ENCODE data around the gene LPAR3. TPM values are rescaled to one million over a fixed set of nuclear protein-coding genes. Genes with fewer than 3 reads are reported as not detected.

Gene LPAR3
- total and polyA plus RNA-seq, 2 of the 4 experiments (the other 2 are of a cell fraction): 0.09 to 0.18 TPM

DNA sequence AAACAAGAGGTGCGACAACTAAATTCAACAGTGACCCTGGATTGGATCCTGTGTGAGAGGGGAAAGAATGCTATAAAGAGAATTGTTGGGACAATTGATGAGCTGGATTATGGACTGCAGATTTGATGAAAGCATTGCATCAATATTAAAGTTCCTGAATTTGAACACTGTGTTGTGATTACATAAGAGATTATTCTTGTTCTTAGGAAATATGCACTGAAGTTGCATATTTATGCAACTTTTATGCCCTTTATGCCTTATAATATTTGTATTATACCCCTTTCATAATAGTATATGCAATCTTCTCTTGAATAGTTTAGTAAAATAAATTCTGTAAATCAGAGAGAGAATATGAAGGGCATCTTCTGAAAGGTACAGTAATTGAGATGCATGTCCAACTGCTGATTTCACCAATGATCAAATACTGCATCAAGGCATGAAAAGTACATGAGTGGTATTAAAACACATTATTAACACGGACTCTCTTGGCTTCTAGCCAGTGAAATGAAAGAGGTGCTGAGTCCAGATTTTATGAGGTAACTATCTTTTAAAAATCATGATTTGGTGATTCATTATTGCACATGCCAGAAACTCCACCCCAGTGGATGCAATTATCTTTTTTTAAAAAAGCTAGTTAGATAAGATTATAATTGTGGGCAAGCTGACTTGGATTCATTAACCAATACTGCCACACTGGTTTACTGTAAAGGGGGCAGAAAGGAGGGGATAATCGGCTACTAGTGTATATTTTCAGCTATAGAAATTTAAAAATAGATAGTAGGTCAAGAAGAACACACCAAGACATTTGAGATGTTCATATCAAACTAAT, 19.9 kb upstream of the LPAR3 start:
- Histone ChIP-seq H3K9ac (ENCODE audit: low read depth, low read length) (no peak overlapping the region), H4K8ac (ENCODE audit: low read depth in 2 of 2, low read length in 2 of 2) (no peak overlapping the region), H2BK120ac (ENCODE audit: low read depth, low read length) (no peak overlapping the region), H3K4me2 (ENCODE audit: low read depth, low read length) (no peak overlapping the region), H3K4me1 (ENCODE audit: control insufficient read depth, insufficient read depth, low read length) (no peaks in the 10 kb centered on the region), H2AK9ac (replicated peaks; ENCODE audit: low read depth, low read length, poor library complexity) (no peak overlapping the region), H3K27me3 (ENCODE audit: control insufficient read depth, insufficient read depth, low read length) (peaks cover 15% of the 10 kb centered on the region), H3K56ac (ENCODE audit: extremely low read depth, insufficient read depth, low read length) (no peak overlapping the region), H4K20me1 (ENCODE audit: insufficient read depth, low read length) (no peaks in the 10 kb centered on the region), H3K27ac (ENCODE audit: insufficient read depth, low read length) (no peak overlapping the region), H2BK20ac (ENCODE audit: low read depth, low read length) (no peak overlapping the region), H3K4ac (ENCODE audit: low read depth, low read length) (no peak overlapping the region), H4K5ac (ENCODE audit: low read depth, low read length) (no peak overlapping the region), H2BK15ac (ENCODE audit: low read depth, low read length) (no peak overlapping the region), H2AK5ac (ENCODE audit: low read depth, low read length) (no peak overlapping the region), H4K91ac (ENCODE audit: insufficient read depth, low read depth, low read length) (no peak overlapping the region), H2BK5ac (ENCODE audit: low read depth, low read length, poor library complexity, severe bottlenecking) (no peak overlapping the region), H3K9me1 (ENCODE audit: insufficient read depth, low read length) (no peaks in the 10 kb centered on the region), H3K79me1 (ENCODE audit: low read depth in 1 of 2, low read length in 2 of 2) (no peaks in the 10 kb centered on the region), H3K18ac (ENCODE audit: low read depth, low read length) (no peak overlapping the region), H2AFZ (replicated peaks; ENCODE audit: low read length, poor library complexity) (no peak overlapping the region), H3K4me3 (ENCODE audit: insufficient read depth, low read depth, low read length) (no peak overlapping the region), H3K23ac (ENCODE audit: low read depth, low read length) (no peak overlapping the region), H3K36me3 (ENCODE audit: control insufficient read depth, insufficient read depth, low read length) (no peaks in the 10 kb centered on the region), H3K9me3 (ENCODE audit: control insufficient read depth, insufficient read depth, low read length) (no peaks in the 10 kb centered on the region), H3K14ac (replicated peaks; ENCODE audit: low read depth, low read length) (no peak overlapping the region)
- BruUV-seq (replicated peaks): no TSS peak
- ChIA-PET CTCF (interaction anchor here (0.7 kb wide), 1 partner anchor 15 kb away, joined by 3 read pairs; no protein-coding TSS in a partner anchor), POLR2A (ENCODE audit: unreplicated experiment) (no interaction called here)
- dilution Hi-C loops (cut with HindIII; ENCODE audit: low sequenced_read_pairs, unreplicated experiment): no loop called here
- WGBS, 2 experiments (ENCODE audit: extremely low coverage in 2 of 2, insufficient read length in 1 of 2): no CpG with 5 or more reads among the region's 3 CpGs
- in situ Hi-C loops (cut with MboI; ENCODE audit: low sequenced_read_pairs): no loop called here
- intact Hi-C loops (cut with micrococcal nuclease): no loop called here
- no peak for ATAC-seq (ENCODE audit: low read depth)
- DNase-seq: no peak
- no peak for TF ChIP-seq MAZ (IDR thresholded peaks at IDR 0.05; ENCODE audit: borderline replicate concordance, low read depth, low read length)
- TF ChIP-seq NFE2L2 (IDR thresholded peaks at IDR 0.05; ENCODE audit: low read depth, low read length): no peak
- TF ChIP-seq RCOR1 (IDR thresholded peaks at IDR 0.05; ENCODE audit: insufficient replicate concordance, low read length): no peak
- TF ChIP-seq CEBPB (IDR thresholded peaks at IDR 0.05; ENCODE audit: low read depth, low read length): no peak
- TF ChIP-seq MAFK (IDR thresholded peaks at IDR 0.05; ENCODE audit: low read depth, low read length): no peak
- TF ChIP-seq POLR2A (IDR thresholded peaks at IDR 0.05; ENCODE audit: low read depth, low read length): no peak
- no peak for TF ChIP-seq ELK1 (IDR thresholded peaks at IDR 0.05; ENCODE audit: borderline replicate concordance, low read depth, low read length)
- no peak for TF ChIP-seq USF2 (IDR thresholded peaks at IDR 0.05; ENCODE audit: low read depth, low read length)
- TF ChIP-seq RAD21 (IDR thresholded peaks at IDR 0.05; ENCODE audit: low read length): no peak
- TF ChIP-seq MXI1 (IDR thresholded peaks at IDR 0.05; ENCODE audit: borderline replicate concordance, low read depth, low read length): no peak
- TF ChIP-seq BHLHE40 (IDR thresholded peaks at IDR 0.05; ENCODE audit: low read depth, low read length): no peak
- TF ChIP-seq FOS (IDR thresholded peaks at IDR 0.05; ENCODE audit: low read depth, low read length): no peak
- no peak for TF ChIP-seq SMC3 (IDR thresholded peaks at IDR 0.05; ENCODE audit: low read depth, low read length)

Measured in IMR-90 (cell line).